Parathyroid adenoma (tissue), 2 donors: ENCODE data around the gene CLCN1.

Source experiments
- H2AFZ ChIP-seq: fragments of 300-600 bp; sonication (generic); one replicate; pipeline ENCODE4 v1.7.0; 2017; ENCODE audit warnings: antibody characterized with exemption, mild to moderate bottlenecking
- H3K27ac ChIP-seq: fragments of 300-600 bp; sonication (generic); one replicate; pipeline ENCODE4 v1.7.0; 2017
- H3K27me3 ChIP-seq: fragments of 300-600 bp; sonication (generic); one replicate; pipeline ENCODE4 v1.7.0; 2017; ENCODE audit warnings: low read length; ENCODE audit not compliant: control insufficient read depth, insufficient read depth
- H3K36me3 ChIP-seq: fragments of 300-600 bp; sonication (generic); one replicate; pipeline ENCODE4 v1.7.0; 2017; ENCODE audit warnings: low read length; ENCODE audit not compliant: control insufficient read depth, insufficient read depth
- H3K4me1 ChIP-seq: fragments of 300-600 bp; sonication (generic); one replicate; pipeline ENCODE4 v1.7.0; 2017; ENCODE audit warnings: control low read depth
- H3K4me2 ChIP-seq: fragments of 300-600 bp; sonication (generic); one replicate; pipeline ENCODE4 v1.7.0; 2017; ENCODE audit warnings: low read length
- H3K4me3 ChIP-seq: fragments of 300-600 bp; sonication (generic); one replicate; pipeline ENCODE4 v1.7.0; 2017; ENCODE audit warnings: low read depth, low read length
- H3K79me2 ChIP-seq: fragments of 300-600 bp; sonication (generic); one replicate; pipeline ENCODE4 v1.7.0; 2017; ENCODE audit warnings: control low read depth
- H3K9ac ChIP-seq: fragments of 300-600 bp; sonication (generic); one replicate; pipeline ENCODE4 v1.7.0; 2017; ENCODE audit warnings: mild to moderate bottlenecking
- H3K9me3 ChIP-seq: fragments of 300-600 bp; sonication (generic); one replicate; pipeline ENCODE4 v1.7.0; 2017; ENCODE audit warnings: low read length; ENCODE audit not compliant: control insufficient read depth
- CTCF ChIP-seq: fragments of 300-600 bp; sonication (generic); IDR thresholded peaks from one replicate; pipeline ENCODE4 v1.7.0; 2017; ENCODE audit warnings: antibody characterized with exemption, mild to moderate bottlenecking
- donor health status: primary hyperparathyroidism.

Gene CLCN1

GRCh38 chr7:143388491-143389101 lies 72.7 kb downstream of the CLCN1 start:
- TF ChIP-seq CTCF = no peak
- H3K36me3 ChIP-seq = no peaks in the 10 kb centered on the region
- H3K4me3 ChIP-seq = no peak overlapping the region
- no peak overlapping the region for H2AFZ ChIP-seq
- no peak overlapping the region for H3K9ac ChIP-seq
- H3K4me1 ChIP-seq = peaks cover 28% of the 10 kb centered on the region
- no peak overlapping the region for H3K27ac ChIP-seq
- no peaks in the 10 kb centered on the region for H3K27me3 ChIP-seq
- no peak overlapping the region for H3K4me2 ChIP-seq
- H3K9me3 ChIP-seq = no peaks in the 10 kb centered on the region
- H3K79me2 ChIP-seq = no peaks in the 10 kb centered on the region

GRCh38 chr7:143389316-143390103 lies 73.6 kb downstream of the CLCN1 start:
- H3K9me3 ChIP-seq = no peaks in the 10 kb centered on the region
- no peaks in the 10 kb centered on the region for H3K79me2 ChIP-seq
- no peaks in the 10 kb centered on the region for H3K36me3 ChIP-seq
- H3K4me3 ChIP-seq = no peak overlapping the region
- H3K4me2 ChIP-seq = no peak overlapping the region
- H3K27ac ChIP-seq = peak overlapping the region; percentile 24
- no peaks in the 10 kb centered on the region for H3K27me3 ChIP-seq
- peaks cover 22% of the 10 kb centered on the region for H3K4me1 ChIP-seq
- peak; percentile 13 for TF ChIP-seq CTCF
- H2AFZ ChIP-seq = no peak overlapping the region
- H3K9ac ChIP-seq = no peak overlapping the region

- no peak overlapping the region for H3K4me2 ChIP-seq
- peaks cover 20% of the 10 kb centered on the region for H3K4me1 ChIP-seq
- H3K36me3 ChIP-seq = no peaks in the 10 kb centered on the region
Measured at GRCh38 chr7:143390104-143390772, 74.3 kb downstream of the CLCN1 start.

GRCh38 chr7:143390773-143391317 lies 74.9 kb downstream of the CLCN1 start:
- no peak overlapping the region for H2AFZ ChIP-seq
- TF ChIP-seq CTCF = no peak
- H3K36me3 ChIP-seq = no peaks in the 10 kb centered on the region
- peak overlapping the region; percentile 8 for H3K4me2 ChIP-seq
- H3K4me3 ChIP-seq = no peak overlapping the region
- H3K9me3 ChIP-seq = no peaks in the 10 kb centered on the region
- H3K4me1 ChIP-seq = peaks cover 19% of the 10 kb centered on the region
- no peaks in the 10 kb centered on the region for H3K79me2 ChIP-seq
- peak overlapping the region; percentile 58 for H3K27ac ChIP-seq
- no peaks in the 10 kb centered on the region for H3K27me3 ChIP-seq
- no peak overlapping the region for H3K9ac ChIP-seq

More at GRCh38 chr7:143390104-143390772, 74.3 kb downstream of the CLCN1 start:
- no peak overlapping the region for H3K27ac ChIP-seq
- H2AFZ ChIP-seq = no peak overlapping the region
- no peak overlapping the region for H3K9ac ChIP-seq
- H3K79me2 ChIP-seq = no peaks in the 10 kb centered on the region
- no peaks in the 10 kb centered on the region for H3K27me3 ChIP-seq
- no peak for TF ChIP-seq CTCF
- H3K4me3 ChIP-seq = no peak overlapping the region
- H3K9me3 ChIP-seq = no peaks in the 10 kb centered on the region
